Epithelial cell of proximal tubule (primary cell): ENCODE results near the gene XPO1. TPM values are rescaled to one million over a fixed set of nuclear protein-coding genes. Genes with fewer than 3 reads are reported as not detected.

Experiments used
- DNase-seq: peaks from one replicate; pipeline ENCODE4 v3.0.0-alpha.2; 2011; ENCODE audit warnings: low read depth
- H3K4me3 ChIP-seq: 2 replicates; pipeline ENCODE4 v1.5.1; 2011; ENCODE audit warnings: low read depth, mild to moderate bottlenecking, low read length
- CTCF ChIP-seq: conservative IDR thresholded peaks from 2 replicates; pipeline ENCODE4 v1.5.1; 2012; ENCODE audit warnings: low read depth, mild to moderate bottlenecking, low read length
- total RNA-seq: library from RNA; depleted of rRNA; stranded (reverse); fragments of >200 nt; gene quantifications from 2 replicates; pipeline ENCODE4 v1.2.3, GENCODE V29; 2015

XPO1 gene
- total RNA-seq, 1 donor from 2014 or later = 104 TPM

- peak overlapping the region; percentile 83 for H3K4me3 ChIP-seq
- DNase-seq = no peak
- TF ChIP-seq CTCF = no peak
These were observed 2.7 kb downstream of the XPO1 start for GRCh38 chr2:61535449-61535848.

GRCh38 chr2:61534926-61535325, 3.2 kb downstream of the XPO1 start:
- no peak for TF ChIP-seq CTCF
- DNase-seq = no peak
- peak overlapping the region; percentile 83 for H3K4me3 ChIP-seq

GRCh38 chr2:61530749-61531148, 7.4 kb downstream of the XPO1 start:
- H3K4me3 ChIP-seq = no peak overlapping the region
- TF ChIP-seq CTCF = no peak
- no peak for DNase-seq

- no peak for DNase-seq
- H3K4me3 ChIP-seq = no peak overlapping the region
- TF ChIP-seq CTCF = no peak
These were observed 8.0 kb downstream of the XPO1 start for GRCh38 chr2:61529944-61530735.

GRCh38 chr2:61520261-61520660, 17.9 kb downstream of the XPO1 start:
- no peak overlapping the region for H3K4me3 ChIP-seq
- DNase-seq = no peak
- no peak for TF ChIP-seq CTCF

GRCh38 chr2:61512768-61513398, 25.3 kb downstream of the XPO1 start:
- no peak for TF ChIP-seq CTCF
- DNase-seq = no peak
- H3K4me3 ChIP-seq = no peak overlapping the region
